Endothelial cell (in vitro differentiated cells): ENCODE results near the gene SCO1. TPM values are rescaled to one million over a fixed set of nuclear protein-coding genes. Genes with fewer than 3 reads are reported as not detected.

Experiments used
- DNase-seq: peaks from one replicate; pipeline ENCODE4 v3.0.0; 2021; ENCODE audit warnings: low spot score
- H3K27ac Mint-ChIP-seq: one replicate; pipeline ENCODE4 v1.8.0; 2021; ENCODE audit warnings: mixed read lengths, inconsistent platforms; ENCODE audit not compliant: unreplicated experiment
- H3K27me3 Mint-ChIP-seq: one replicate; pipeline ENCODE4 v1.8.0; 2021; ENCODE audit warnings: mild to moderate bottlenecking, moderate library complexity, mixed read lengths, inconsistent platforms; ENCODE audit not compliant: unreplicated experiment
- H3K36me3 Mint-ChIP-seq: one replicate; pipeline ENCODE4 v1.8.0; 2021; ENCODE audit warnings: mild to moderate bottlenecking, low read depth, mixed read lengths, inconsistent platforms; ENCODE audit not compliant: unreplicated experiment
- H3K4me1 Mint-ChIP-seq: one replicate; pipeline ENCODE4 v1.8.0; 2021; ENCODE audit warnings: mild to moderate bottlenecking, mixed read lengths, inconsistent platforms; ENCODE audit not compliant: unreplicated experiment
- H3K4me3 Mint-ChIP-seq: one replicate; pipeline ENCODE4 v1.8.0; 2021; ENCODE audit warnings: mild to moderate bottlenecking, mixed read lengths, inconsistent platforms; ENCODE audit not compliant: unreplicated experiment
- H3K9me3 Mint-ChIP-seq: one replicate; pipeline ENCODE4 v1.8.0; 2021; ENCODE audit warnings: mixed read lengths, inconsistent platforms; ENCODE audit not compliant: unreplicated experiment
- CTCF ChIP-seq: fragments of 200-600 bp; sonication (generic); IDR thresholded peaks from one replicate; pipeline ENCODE4 v1.5.0; 2021; ENCODE audit warnings: antibody characterized with exemption; ENCODE audit not compliant: unreplicated experiment
- total RNA-seq: library from RNA; stranded (reverse); fragmentation: NEBNext Ultra II Directional; extraction: Animal tissue kit (Norgen Biotek cat#: 25700); gene quantifications from one replicate; pipeline ENCODE4 v1.2.1, GENCODE V29; 2021; ENCODE audit not compliant: unreplicated experiment

The SCO1 gene
- total RNA-seq, 1 donor from 2014 or later: 24.0 TPM

GRCh38 chr17:10657879-10658278 is 39.5 kb downstream of the SCO1 start:
- Mint-ChIP-seq H3K27ac (no peak overlapping the region), H3K4me1 (no peaks in the 10 kb centered on the region), H3K27me3 (no peaks in the 10 kb centered on the region), H3K4me3 (no peak overlapping the region), H3K36me3 (peaks cover 4% of the 10 kb centered on the region), H3K9me3 (no peaks in the 10 kb centered on the region)
- no peak for TF ChIP-seq CTCF
- DNase-seq: no peak

- no peaks in the 10 kb centered on the region for H3K9me3 Mint-ChIP-seq
- TF ChIP-seq CTCF: no peak
- no peaks in the 10 kb centered on the region for H3K4me1 Mint-ChIP-seq
- H3K36me3 Mint-ChIP-seq: peaks cover 4% of the 10 kb centered on the region
- DNase-seq: no peak
- H3K4me3 Mint-ChIP-seq: no peak within 1 kb of the TSS
- H3K27me3 Mint-ChIP-seq: no peaks in the 10 kb centered on the region
- no peak within 1 kb of the TSS for H3K27ac Mint-ChIP-seq
Observed at GRCh38 chr17:10657148-10657547, 40.2 kb downstream of the SCO1 start, which contains the start of gene MYH3. Gene MYH3 (minus strand): TSS chr17:10657309. CDS start chr17:10655064, 2,245 bp downstream.

- no peak for TF ChIP-seq CTCF
- no peak overlapping the region for H3K27ac Mint-ChIP-seq
- H3K4me1 Mint-ChIP-seq: no peaks in the 10 kb centered on the region
- H3K36me3 Mint-ChIP-seq: peaks cover 4% of the 10 kb centered on the region
- no peak for DNase-seq
- no peaks in the 10 kb centered on the region for H3K27me3 Mint-ChIP-seq
- H3K9me3 Mint-ChIP-seq: no peaks in the 10 kb centered on the region
- H3K4me3 Mint-ChIP-seq: no peak overlapping the region
Observed at GRCh38 chr17:10653987-10654386, 43.3 kb downstream of the SCO1 start.

GRCh38 chr17:10652984-10653659 is 44.2 kb downstream of the SCO1 start:
- no peak for DNase-seq
- H3K4me3 Mint-ChIP-seq: no peak overlapping the region
- H3K27ac Mint-ChIP-seq: no peak overlapping the region
- TF ChIP-seq CTCF: no peak
- peaks cover 2% of the 10 kb centered on the region for H3K27me3 Mint-ChIP-seq
- peaks cover 4% of the 10 kb centered on the region for H3K36me3 Mint-ChIP-seq
- no peaks in the 10 kb centered on the region for H3K4me1 Mint-ChIP-seq
- no peaks in the 10 kb centered on the region for H3K9me3 Mint-ChIP-seq

- Mint-ChIP-seq H3K36me3 (peaks cover 4% of the 10 kb centered on the region), H3K4me3 (no peak overlapping the region), H3K27ac (no peak overlapping the region), H3K27me3 (peaks cover 5% of the 10 kb centered on the region), H3K9me3 (no peaks in the 10 kb centered on the region), H3K4me1 (peaks cover 3% of the 10 kb centered on the region)
- no peak for TF ChIP-seq CTCF
- no peak for DNase-seq
Observed at GRCh38 chr17:10651927-10652326, 45.4 kb downstream of the SCO1 start.
